SK-N-SH (cell line): ENCODE data around the gene EDN1. TPM values are rescaled to one million over a fixed set of nuclear protein-coding genes. Genes with fewer than 3 reads are reported as not detected.

Experiments used
- CTCF ChIA-PET: fragments of 300-600, 350-600 bp; formaldehyde crosslinking; extraction: SDS; loops from one replicate; lab custom pipeline; 2021; lab: Yijun Ruan, JAX
- POLR2A ChIA-PET: fragments of 350-600 bp; sonication (Branson Sonifier 250); formaldehyde crosslinking; extraction: SDS; loops from one replicate; lab custom pipeline; 2020; ENCODE audit warnings: antibody characterized with exemption, inconsistent platforms; lab: Yijun Ruan, JAX
- DNase-seq: peaks from one replicate; pipeline ENCODE4 v3.0.0; 2012
- H2AFZ ChIP-seq: fragments of 200-600 bp; sonication (generic); 2 replicates; pipeline ENCODE4 v1.8.1; 2016; ENCODE audit warnings: antibody characterized with exemption, mild to moderate bottlenecking, low read depth
- H3F3A ChIP-seq: fragments of 200-600 bp; sonication (generic); replicated peaks from 2 replicates; pipeline ENCODE3; 2016; ENCODE audit warnings: antibody characterized with exemption, mild to moderate bottlenecking; ENCODE audit not compliant: insufficient read depth
- H3K27ac ChIP-seq, 2 experiments: fragments of 200-500 bp in 1 of 2; fragments of 200-600 bp in 1 of 2; sonication (Bioruptor generic) in 1 of 2; sonication (generic), shearing (Covaris generic) in 1 of 2; 2 replicates each; pipeline versions ENCODE4 v1.5.1 to v1.6.1; 2014 to 2016; ENCODE audit warnings: low read depth in 2 of 2, inconsistent platforms in 1 of 2, low read length in 1 of 2, mild to moderate bottlenecking in 1 of 2, mixed read lengths in 1 of 2
- H3K27me3 ChIP-seq: fragments of 200-600 bp; sonication (generic), shearing (Covaris generic); 2 replicates; pipeline ENCODE4 v1.6.1; 2016; ENCODE audit warnings: mixed run types; ENCODE audit not compliant: insufficient read depth
- H3K36me3 ChIP-seq, 2 experiments: fragments of 200-500 bp in 1 of 2; fragments of 200-600 bp in 1 of 2; sonication (Bioruptor generic) in 1 of 2; sonication (generic) in 1 of 2; replicated peaks in 1 of 2; 2 replicates each; pipeline versions ENCODE3 to v1.5.1; 2014 to 2016; ENCODE audit warnings: low read length in 1 of 2, mild to moderate bottlenecking in 1 of 2; ENCODE audit not compliant: insufficient read depth in 2 of 2, control insufficient read depth in 1 of 2
- H3K4me1 ChIP-seq, 2 experiments: fragments of 200-500 bp in 1 of 2; fragments of 200-600 bp in 1 of 2; sonication (Bioruptor generic) in 1 of 2; sonication (generic), shearing (Covaris generic) in 1 of 2; 2 replicates each; pipeline versions ENCODE4 v1.5.1 to v1.6.1; 2014 to 2016; ENCODE audit warnings: low read depth in 1 of 2, low read length in 1 of 2, mixed run types in 1 of 2; ENCODE audit not compliant: insufficient read depth in 2 of 2, control insufficient read depth in 1 of 2
- H3K4me2 ChIP-seq: fragments of 200-600 bp; sonication (generic), shearing (Covaris generic); 2 replicates; pipeline ENCODE4 v1.6.1; 2017; ENCODE audit warnings: mixed run types
- H3K4me3 ChIP-seq, 2 experiments: fragments of 200-500 bp in 1 of 2; fragments of 200-600 bp in 1 of 2; sonication (Bioruptor generic) in 1 of 2; sonication (generic), shearing (Covaris generic) in 1 of 2; 2 replicates each; pipeline versions ENCODE4 v1.5.1 to v1.8.1; 2014 to 2016; ENCODE audit warnings: low read depth in 2 of 2, inconsistent platforms in 1 of 2, low read length in 1 of 2, mild to moderate bottlenecking in 1 of 2, mixed read lengths in 1 of 2, moderate library complexity in 1 of 2
- H3K79me2 ChIP-seq: fragments of 200-600 bp; sonication (generic); 2 replicates; pipeline ENCODE4 v1.8.1; 2017; ENCODE audit warnings: mild to moderate bottlenecking; ENCODE audit not compliant: insufficient read depth
- H3K9ac ChIP-seq: fragments of 200-600 bp; sonication (generic); 2 replicates; pipeline ENCODE4 v1.6.1; 2017; ENCODE audit warnings: mixed run types
- H3K9me2 ChIP-seq: fragments of 200-600 bp; sonication (generic); 2 replicates; pipeline ENCODE4 v1.6.1; 2017; ENCODE audit warnings: mixed run types
- H3K9me3 ChIP-seq: fragments of 200-600 bp; sonication (generic); 2 replicates; pipeline ENCODE4 v1.6.1; 2017; ENCODE audit warnings: mixed run types, mild to moderate bottlenecking, moderate library complexity
- H4K20me1 ChIP-seq: fragments of 200-600 bp; sonication (generic); 2 replicates; pipeline ENCODE4 v1.6.1; 2017; ENCODE audit warnings: mild to moderate bottlenecking, mixed run types; ENCODE audit not compliant: insufficient read depth
- EP300 ChIP-seq, 2 experiments: IDR thresholded peaks; 2 replicates each; pipeline versions ENCODE4 v1.4.0 to v1.6.1; 2012; ENCODE audit warnings: borderline replicate concordance in 1 of 2, low read depth in 1 of 2, low read length in 1 of 2
- FOXJ3 ChIP-seq: sonication (generic); formaldehyde crosslinking; IDR thresholded peaks from 2 replicates; pipeline ENCODE4 v1.5.1; 2020; ENCODE audit warnings: mild to moderate bottlenecking, missing genetic modification reagents
- FOXM1 ChIP-seq: IDR thresholded peaks from 2 replicates; pipeline ENCODE4 v1.4.0; 2012; ENCODE audit warnings: low read depth, mild to moderate bottlenecking
- GABPA ChIP-seq: IDR thresholded peaks from 2 replicates; pipeline ENCODE4 v1.4.0; 2012; ENCODE audit warnings: low read depth, mild to moderate bottlenecking
- GATA2 ChIP-seq: sonication (generic); formaldehyde crosslinking; IDR thresholded peaks from 2 replicates; pipeline ENCODE4 v1.5.0; 2020; ENCODE audit warnings: mild to moderate bottlenecking, missing genetic modification reagents
- MEF2A ChIP-seq: IDR thresholded peaks from 2 replicates; pipeline ENCODE4 v1.4.0; 2012; ENCODE audit warnings: low read depth, borderline replicate concordance
- MXI1 ChIP-seq: IDR thresholded peaks from 2 replicates; pipeline ENCODE4 v1.6.1; 2012; ENCODE audit warnings: mild to moderate bottlenecking, low read depth, low read length, improper control_type of control experiment
- NFIC ChIP-seq: IDR thresholded peaks from 2 replicates; pipeline ENCODE4 v1.4.0; 2012; ENCODE audit warnings: borderline replicate concordance
- NRF1 ChIP-seq: IDR thresholded peaks from 2 replicates; pipeline ENCODE4 v1.6.1; 2012; ENCODE audit warnings: low read depth, mild to moderate bottlenecking, low read length
- RXRA ChIP-seq: IDR thresholded peaks from 2 replicates; pipeline ENCODE4 v1.4.0; 2012; ENCODE audit warnings: low read depth, mild to moderate bottlenecking, borderline replicate concordance
- SMC3 ChIP-seq: IDR thresholded peaks from 2 replicates; pipeline ENCODE4 v1.6.1; 2012; ENCODE audit warnings: low read depth, low read length, improper control_type of control experiment
- TEAD4 ChIP-seq: IDR thresholded peaks from 2 replicates; pipeline ENCODE4 v1.4.0; 2012; ENCODE audit warnings: mild to moderate bottlenecking, borderline replicate concordance; ENCODE audit not compliant: insufficient read depth
- YY1 ChIP-seq: IDR thresholded peaks from 2 replicates; pipeline ENCODE4 v1.4.0; 2012; ENCODE audit warnings: low read depth, mild to moderate bottlenecking
- WGBS: methylation state at CpG from one replicate; pipeline ENCODE4 v1.1.6; 2017; ENCODE audit warnings: low lambda C conversion rate; 5-methylcytosine and 5-hydroxymethylcytosine counted together
- polyA plus RNA-seq, 3 experiments: library from polyadenylated mRNA; depleted of rRNA; stranded (reverse); fragments of >200 nt; gene quantifications; 2 replicates each; pipeline ENCODE4 v1.2.3, GENCODE V29; 2012
- TF ChIP-seq, protein P1 (sequence below): IDR thresholded peaks from 2 replicates; pipeline ENCODE4 v1.4.0; 2012; ENCODE audit warnings: low read depth, borderline replicate concordance
- TF ChIP-seq, protein P2 (sequence below): fragments of 200-600 bp; sonication (generic); IDR thresholded peaks from 2 replicates; pipeline ENCODE4 v1.6.1; 2017; ENCODE audit warnings: antibody characterized with exemption, mild to moderate bottlenecking, moderate library complexity
- TF ChIP-seq, protein P3 (sequence below): IDR thresholded peaks from 2 replicates; pipeline ENCODE4 v1.4.0; 2012; ENCODE audit warnings: low read depth, borderline replicate concordance

EDN1 gene
- polyA plus RNA-seq, 1 of the 3 experiments (the other 2 are of a cell fraction) = 1.3 TPM

DNA sequence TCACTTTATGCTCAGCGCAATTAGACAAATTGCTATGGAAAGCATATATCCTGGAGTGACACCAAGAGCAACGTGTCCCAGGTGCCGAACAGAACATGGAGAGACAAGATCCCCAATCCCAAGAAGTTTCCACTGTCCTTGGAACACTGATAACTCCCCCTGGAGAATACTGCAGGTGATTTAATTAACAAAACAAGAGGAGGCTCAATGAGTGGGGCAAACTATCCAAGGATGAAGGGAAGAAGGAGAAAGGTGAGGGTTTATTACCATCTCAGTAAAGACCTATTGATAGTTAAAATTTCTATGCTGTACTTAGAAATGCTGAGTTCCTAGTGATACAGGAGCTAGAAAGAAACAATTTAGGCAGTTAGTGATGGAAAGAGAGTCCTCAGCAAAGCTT is 35.7 kb downstream of the EDN1 start:
- Histone ChIP-seq H3K27ac (no peak overlapping the region), H3K27me3 (no peaks in the 10 kb centered on the region), H3K36me3 (no peaks in the 10 kb centered on the region), H3F3A (no peaks in the 10 kb centered on the region), H3K9ac (no peak overlapping the region), H4K20me1 (no peaks in the 10 kb centered on the region), H3K4me2 (no peak overlapping the region), H2AFZ (no peak overlapping the region), H3K9me2 (no peaks in the 10 kb centered on the region), H3K9me3 (no peaks in the 10 kb centered on the region), H3K4me3 (no peak overlapping the region), H3K4me1 (peaks cover 0 to 19% of the 10 kb centered on the region in 2 experiments; a peak in 1 of 4 replicates), H3K79me2 (no peaks in the 10 kb centered on the region)
- WGBS = 77% methylated on average over 3 of the region's 3 CpGs
- POLR2A ChIA-PET = no interaction called here
- no peak for TF ChIP-seq YY1
- no peak for TF ChIP-seq MEF2A
- TF ChIP-seq RXRA = no peak
- TF ChIP-seq FOXJ3 (CRISPR knock-in tag) = no peak
- no peak for TF ChIP-seq EP300 (IDR thresholded peaks at IDR 0.05; ENCODE audit: borderline replicate concordance in 1 of 2, low read depth in 1 of 2, low read length in 1 of 2)
- no peak for TF ChIP-seq NFIC
- TF ChIP-seq, protein P1, sequence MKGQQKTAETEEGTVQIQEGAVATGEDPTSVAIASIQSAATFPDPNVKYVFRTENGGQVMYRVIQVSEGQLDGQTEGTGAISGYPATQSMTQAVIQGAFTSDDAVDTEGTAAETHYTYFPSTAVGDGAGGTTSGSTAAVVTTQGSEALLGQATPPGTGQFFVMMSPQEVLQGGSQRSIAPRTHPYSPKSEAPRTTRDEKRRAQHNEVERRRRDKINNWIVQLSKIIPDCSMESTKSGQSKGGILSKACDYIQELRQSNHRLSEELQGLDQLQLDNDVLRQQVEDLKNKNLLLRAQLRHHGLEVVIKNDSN = no peak
- no peak for TF ChIP-seq MXI1
- TF ChIP-seq NRF1 = no peak
- TF ChIP-seq TEAD4 = no peak
- no peak for TF ChIP-seq GABPA
- TF ChIP-seq FOXM1 = no peak
- TF ChIP-seq, protein P2, sequence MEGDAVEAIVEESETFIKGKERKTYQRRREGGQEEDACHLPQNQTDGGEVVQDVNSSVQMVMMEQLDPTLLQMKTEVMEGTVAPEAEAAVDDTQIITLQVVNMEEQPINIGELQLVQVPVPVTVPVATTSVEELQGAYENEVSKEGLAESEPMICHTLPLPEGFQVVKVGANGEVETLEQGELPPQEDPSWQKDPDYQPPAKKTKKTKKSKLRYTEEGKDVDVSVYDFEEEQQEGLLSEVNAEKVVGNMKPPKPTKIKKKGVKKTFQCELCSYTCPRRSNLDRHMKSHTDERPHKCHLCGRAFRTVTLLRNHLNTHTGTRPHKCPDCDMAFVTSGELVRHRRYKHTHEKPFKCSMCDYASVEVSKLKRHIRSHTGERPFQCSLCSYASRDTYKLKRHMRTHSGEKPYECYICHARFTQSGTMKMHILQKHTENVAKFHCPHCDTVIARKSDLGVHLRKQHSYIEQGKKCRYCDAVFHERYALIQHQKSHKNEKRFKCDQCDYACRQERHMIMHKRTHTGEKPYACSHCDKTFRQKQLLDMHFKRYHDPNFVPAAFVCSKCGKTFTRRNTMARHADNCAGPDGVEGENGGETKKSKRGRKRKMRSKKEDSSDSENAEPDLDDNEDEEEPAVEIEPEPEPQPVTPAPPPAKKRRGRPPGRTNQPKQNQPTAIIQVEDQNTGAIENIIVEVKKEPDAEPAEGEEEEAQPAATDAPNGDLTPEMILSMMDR = no peak
- TF ChIP-seq, protein P3, sequence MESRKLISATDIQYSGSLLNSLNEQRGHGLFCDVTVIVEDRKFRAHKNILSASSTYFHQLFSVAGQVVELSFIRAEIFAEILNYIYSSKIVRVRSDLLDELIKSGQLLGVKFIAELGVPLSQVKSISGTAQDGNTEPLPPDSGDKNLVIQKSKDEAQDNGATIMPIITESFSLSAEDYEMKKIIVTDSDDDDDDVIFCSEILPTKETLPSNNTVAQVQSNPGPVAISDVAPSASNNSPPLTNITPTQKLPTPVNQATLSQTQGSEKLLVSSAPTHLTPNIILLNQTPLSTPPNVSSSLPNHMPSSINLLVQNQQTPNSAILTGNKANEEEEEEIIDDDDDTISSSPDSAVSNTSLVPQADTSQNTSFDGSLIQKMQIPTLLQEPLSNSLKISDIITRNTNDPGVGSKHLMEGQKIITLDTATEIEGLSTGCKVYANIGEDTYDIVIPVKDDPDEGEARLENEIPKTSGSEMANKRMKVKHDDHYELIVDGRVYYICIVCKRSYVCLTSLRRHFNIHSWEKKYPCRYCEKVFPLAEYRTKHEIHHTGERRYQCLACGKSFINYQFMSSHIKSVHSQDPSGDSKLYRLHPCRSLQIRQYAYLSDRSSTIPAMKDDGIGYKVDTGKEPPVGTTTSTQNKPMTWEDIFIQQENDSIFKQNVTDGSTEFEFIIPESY = no peak
- no peak for TF ChIP-seq GATA2
- TF ChIP-seq SMC3 = no peak
- DNase-seq = no peak
- CTCF ChIA-PET = interaction anchor here (0.8 kb wide), 1 partner anchor 13 kb away, joined by 4 read pairs; no protein-coding TSS in a partner anchor
